Tibial nerve (tissue), 4 donors: ENCODE results near the gene EGFL7. TPM values are rescaled to one million over a fixed set of nuclear protein-coding genes. Genes with fewer than 3 reads are reported as not detected.

Experiments used
- DNase-seq, 2 donors: peaks; one replicate each; pipeline ENCODE4 v3.0.0-alpha.2; 2019; ENCODE audit warnings: low spot score in 2 of 2
- H3K27ac ChIP-seq, 4 donors: fragments of 200-600 bp; sonication (generic) in 3 of 4; one replicate each; pipeline ENCODE4 v1.5.1; 2017 to 2019; ENCODE audit warnings: mild to moderate bottlenecking in 1 of 4
- H3K27me3 ChIP-seq, 2 donors: fragments of 200-600 bp; sonication (generic) in 1 of 2; one replicate each; pipeline versions ENCODE4 v1.5.1 to v1.6.0; 2017 to 2019
- H3K36me3 ChIP-seq, 3 donors: fragments of 200-600 bp; sonication (generic); one replicate each; pipeline ENCODE4 v1.5.1; 2018 to 2019
- H3K4me1 ChIP-seq, 4 donors: fragments of 200-600 bp; sonication (generic) in 3 of 4; one replicate each; pipeline ENCODE4 v1.5.1; 2017 to 2019
- H3K4me3 ChIP-seq, 4 donors: fragments of 200-600 bp; sonication (generic) in 3 of 4; one replicate each; pipeline ENCODE4 v1.5.1; 2017 to 2019; ENCODE audit warnings: mild to moderate bottlenecking in 1 of 4, moderate library complexity in 1 of 4
- H3K9me3 ChIP-seq, 4 donors: fragments of 200-600 bp; sonication (generic) in 3 of 4; one replicate each; pipeline ENCODE4 v1.5.1; 2017 to 2019
- CTCF ChIP-seq, 5 experiments: fragments of 200-600 bp in 3 of 5; fragments of 450-650 bp in 2 of 5; sonication (generic) in 3 of 5; IDR thresholded peaks; one replicate each; pipeline ENCODE4 v1.5.1; 2016 to 2019; ENCODE audit warnings: antibody characterized with exemption in 5 of 5, mild to moderate bottlenecking in 3 of 5, moderate library complexity in 2 of 5
- EP300 ChIP-seq, 2 donors: sonication (generic); formaldehyde crosslinking; IDR thresholded peaks; one replicate each; pipeline ENCODE4 v1.6.1; 2017; ENCODE audit warnings: antibody characterized with exemption in 2 of 2, mild to moderate bottlenecking in 1 of 2
- POLR2A ChIP-seq, 2 donors: fragments of 450-650 bp; IDR thresholded peaks; one replicate each; pipeline ENCODE4 v1.6.1; 2017; ENCODE audit warnings: antibody characterized with exemption in 2 of 2, mild to moderate bottlenecking in 2 of 2, moderate library complexity in 2 of 2
- WGBS, 2 donors: methylation state at CpG; one replicate each; pipeline ENCODE4 v1.1.5; 2018; 5-methylcytosine and 5-hydroxymethylcytosine counted together
- total RNA-seq, 4 donors: library from RNA; depleted of rRNA; stranded (reverse); fragments of >200 nt; gene quantifications; one replicate each; pipeline ENCODE4 v1.1.0, GENCODE V29; 2016

EGFL7 gene
- total RNA-seq, 4 donors from 2014 or later = 95.2 to 229 (median 179) TPM

DNA sequence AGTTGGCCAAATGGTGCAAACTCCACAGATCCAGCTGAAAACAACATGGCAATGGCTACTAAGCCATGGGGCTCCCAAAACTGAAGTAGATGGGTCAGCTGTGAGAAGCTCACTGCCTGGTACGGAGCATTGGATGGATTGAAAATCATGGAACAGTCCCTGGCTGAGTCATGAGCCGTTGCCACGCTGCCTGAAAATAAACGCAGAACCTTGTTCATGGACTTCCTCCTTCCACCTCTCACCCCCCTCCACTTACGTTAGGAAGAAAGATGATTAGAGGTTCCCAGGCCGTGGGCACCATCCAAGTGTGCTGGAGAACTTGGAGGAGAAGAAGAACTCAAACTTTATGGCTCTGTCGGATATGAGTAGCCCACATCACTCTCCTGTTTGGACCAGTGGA, 42.8 kb downstream of the EGFL7 start:
- WGBS, 2 donors = 63 to 78% methylated on average over 7 of the region's 7 CpGs
- no peak for DNase-seq
- Histone ChIP-seq H3K9me3 (no peaks in the 10 kb centered on the region), H3K4me1 (no peaks in the 10 kb centered on the region), H3K27me3 (peaks cover 0 to 30% of the 10 kb centered on the region in 2 donors), H3K36me3 (no peaks in the 10 kb centered on the region), H3K4me3 (no peak overlapping the region), H3K27ac (no peak overlapping the region)
- TF ChIP-seq EP300 (IDR thresholded peaks at IDR 0.05) = no peak
- no peak for TF ChIP-seq POLR2A (IDR thresholded peaks at IDR 0.05)
- no peak for TF ChIP-seq CTCF (IDR thresholded peaks at IDR 0.05)

DNA sequence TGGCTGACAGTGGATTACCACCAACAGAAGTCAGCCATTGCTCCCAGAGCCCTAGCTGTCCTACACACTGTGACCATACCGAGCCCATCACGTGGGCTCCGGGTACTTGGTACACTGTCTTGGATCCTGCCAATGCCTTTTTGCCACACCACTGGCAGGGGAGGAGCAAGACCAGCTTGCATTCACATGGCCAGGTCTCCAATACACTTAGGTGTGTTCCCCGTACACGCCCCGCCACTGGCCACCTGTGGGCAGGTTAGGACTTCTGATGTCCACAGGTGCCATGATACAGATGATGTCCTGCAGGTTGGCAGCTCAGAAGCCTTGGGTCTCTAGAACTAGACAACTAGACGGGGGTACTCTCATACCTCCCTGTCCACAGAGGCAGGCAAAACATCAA, 44.3 kb downstream of the EGFL7 start:
- Histone ChIP-seq H3K27ac (no peak overlapping the region), H3K27me3 (peaks cover 0 to 30% of the 10 kb centered on the region in 2 donors), H3K4me3 (no peak overlapping the region), H3K9me3 (no peaks in the 10 kb centered on the region), H3K36me3 (no peaks in the 10 kb centered on the region), H3K4me1 (peaks cover 0 to 11% (median 2%) of the 10 kb centered on the region in 4 donors)
- 90 to 94% methylated on average over 7 of the region's 7 CpGs for WGBS, 2 donors
- no peak for TF ChIP-seq EP300 (IDR thresholded peaks at IDR 0.05)
- TF ChIP-seq CTCF (IDR thresholded peaks at IDR 0.05) = no peak
- no peak for TF ChIP-seq POLR2A (IDR thresholded peaks at IDR 0.05)
- DNase-seq = no peak

- Histone ChIP-seq H3K9me3 (no peaks in the 10 kb centered on the region), H3K4me1 (peaks cover 0 to 18% (median 5%) of the 10 kb centered on the region in 4 donors), H3K4me3 (no peak overlapping the region), H3K27ac (no peak overlapping the region), H3K36me3 (no peaks in the 10 kb centered on the region), H3K27me3 (peaks cover 0 to 36% of the 10 kb centered on the region in 2 donors)
- TF ChIP-seq CTCF (IDR thresholded peaks at IDR 0.05) = no peak
- no peak for TF ChIP-seq EP300 (IDR thresholded peaks at IDR 0.05)
- no peak for TF ChIP-seq POLR2A (IDR thresholded peaks at IDR 0.05)
- WGBS, 2 donors = 69% methylated on average over 22 of the region's 22 CpGs
- no peak for DNase-seq
Measured at GRCh38 chr9:136707849-136708517, 45.3 kb downstream of the EGFL7 start.

- WGBS, 2 donors = 90 to 92% methylated on average over 20 to 24 of the region's 24 CpGs
- H3K27ac ChIP-seq = no peak overlapping the region
- DNase-seq = no peak
Measured at GRCh38 chr9:136709454-136710109, 46.9 kb downstream of the EGFL7 start.

More at GRCh38 chr9:136709454-136710109, 46.9 kb downstream of the EGFL7 start:
- Histone ChIP-seq H3K4me1 (peaks cover 0 to 34% (median 6%) of the 10 kb centered on the region in 4 donors), H3K36me3 (no peaks in the 10 kb centered on the region), H3K9me3 (no peaks in the 10 kb centered on the region), H3K4me3 (no peak overlapping the region), H3K27me3 (peaks cover 0 to 52% of the 10 kb centered on the region in 2 donors)
- TF ChIP-seq POLR2A (IDR thresholded peaks at IDR 0.05) (no peak), CTCF (IDR thresholded peaks at IDR 0.05) (no peak)
